Endothelial cell of umbilical vein (primary cell): ENCODE data around the gene NFILZ. TPM values are rescaled to one million over a fixed set of nuclear protein-coding genes. Genes with fewer than 3 reads are reported as not detected.

Source experiments
- BruUV-seq: library from RNA; stranded (reverse); fragments of 400-500 nt; replicated peaks from 2 replicates; lab custom pipeline; 2021; lab: Mats Ljungman, UMichigan
- CTCF ChIA-PET: fragments of 300-600, 350-600 bp; sonication (Branson Sonifier 250); formaldehyde crosslinking; loops from one replicate; lab custom pipeline; 2021; ENCODE audit warnings: antibody characterized with exemption, inconsistent platforms; lab: Charles Lee
- POLR2A ChIA-PET: fragments of 300-600, 350-600 bp; sonication (Branson Sonifier 250); formaldehyde crosslinking; loops from one replicate; lab custom pipeline; 2021; ENCODE audit warnings: antibody characterized with exemption, inconsistent platforms; lab: Charles Lee
- DNase-seq: peaks from one replicate; pipeline ENCODE4 v3.0.0-alpha.2; 2011; ENCODE audit warnings: low read depth, low spot score
- FAIRE-seq: peaks from 2 replicates; lab custom pipeline; 2011; peaks lifted over from hg19 to GRCh38; lab: Jason Lieb, UNC
- H2AFZ ChIP-seq: 2 replicates; pipeline ENCODE4 v1.6.0; 2012; ENCODE audit warnings: low read depth, low read length, control low read depth, inconsistent platforms
- H3K27ac ChIP-seq: 2 replicates; pipeline ENCODE4 v1.5.1; 2011; ENCODE audit warnings: low read depth, mild to moderate bottlenecking, control low read depth, low read length, moderate library complexity; ENCODE audit not compliant: insufficient read depth
- H3K27me3 ChIP-seq, 2 experiments: 2 replicates each; pipeline versions ENCODE4 v1.6.0 to v1.6.1; 2011; ENCODE audit warnings: low read length in 2 of 2, mixed read lengths in 1 of 2; ENCODE audit not compliant: control insufficient read depth in 2 of 2, insufficient read depth in 2 of 2
- H3K36me3 ChIP-seq, 2 experiments: 2 replicates in 1 of 2; 3 replicates in 1 of 2; pipeline ENCODE4 v1.5.1; 2011; ENCODE audit warnings: low read length in 2 of 2, mild to moderate bottlenecking in 1 of 2, moderate library complexity in 1 of 2; ENCODE audit not compliant: control insufficient read depth in 2 of 2, insufficient read depth in 2 of 2; ENCODE audit errors: extremely low read depth in 1 of 2
- H3K4me1 ChIP-seq: 3 replicates; pipeline ENCODE4 v1.5.1; 2011; ENCODE audit warnings: mild to moderate bottlenecking, low read length; ENCODE audit not compliant: control insufficient read depth, insufficient read depth; ENCODE audit errors: extremely low read depth
- H3K4me2 ChIP-seq: 2 replicates; pipeline ENCODE4 v1.6.1; 2011; ENCODE audit warnings: low read length, control low read depth, mixed read lengths; ENCODE audit not compliant: insufficient read depth
- H3K4me3 ChIP-seq, 3 experiments: fragments of 200-600 bp in 1 of 3; sonication (generic), shearing (Covaris generic) in 1 of 3; replicated peaks in 1 of 3; 2 replicates each; pipeline ENCODE4 v1.5.1; 2011 to 2016; ENCODE audit warnings: control low read depth in 3 of 3, low read length in 3 of 3, mild to moderate bottlenecking in 2 of 3, inconsistent platforms in 1 of 3, low read depth in 1 of 3, moderate library complexity in 1 of 3; ENCODE audit not compliant: insufficient read depth in 1 of 3
- H3K79me2 ChIP-seq: 2 replicates; pipeline ENCODE4 v1.6.0; 2012; ENCODE audit warnings: low read length, inconsistent platforms; ENCODE audit not compliant: control insufficient read depth, insufficient read depth
- H3K9ac ChIP-seq: replicated peaks from 2 replicates; pipeline ENCODE3; 2011; ENCODE audit warnings: low read length, control low read depth; ENCODE audit not compliant: insufficient read depth; ENCODE audit errors: extremely low read depth
- H3K9me1 ChIP-seq: replicated peaks from 3 replicates; pipeline ENCODE4 v1.6.0; 2011; ENCODE audit warnings: mild to moderate bottlenecking, low read length; ENCODE audit not compliant: control insufficient read depth, insufficient read depth; ENCODE audit errors: extremely low read depth
- H3K9me3 ChIP-seq: replicated peaks from 2 replicates; pipeline ENCODE4 v1.5.1; 2012; ENCODE audit warnings: low read length, inconsistent platforms; ENCODE audit not compliant: control insufficient read depth, insufficient read depth
- H4K20me1 ChIP-seq: replicated peaks from 2 replicates; pipeline ENCODE3; 2011; ENCODE audit warnings: mild to moderate bottlenecking, low read length; ENCODE audit not compliant: control insufficient read depth, insufficient read depth; ENCODE audit errors: extremely low read depth
- CTCF ChIP-seq, 2 donors: IDR thresholded peaks; 1 replicate in 1 of 2; 2 replicates in 1 of 2; pipeline ENCODE4 v1.5.1; 2011; ENCODE audit warnings: low read length in 2 of 2, mild to moderate bottlenecking in 2 of 2, moderate library complexity in 2 of 2, control low read depth in 1 of 2, inconsistent platforms in 1 of 2, low read depth in 1 of 2; ENCODE audit not compliant: insufficient read depth in 1 of 2; ENCODE audit errors: extremely low read depth in 1 of 2
- EZH2 ChIP-seq: IDR thresholded peaks from 2 replicates; pipeline ENCODE4 v1.6.1; 2012; ENCODE audit warnings: borderline replicate concordance, low read depth, mild to moderate bottlenecking, moderate library complexity, low read length, inconsistent platforms; ENCODE audit not compliant: severe bottlenecking
- FOS ChIP-seq: IDR thresholded peaks from 2 replicates; pipeline ENCODE4 v1.6.1; 2011; ENCODE audit warnings: mild to moderate bottlenecking, low read length, moderate library complexity, borderline replicate concordance; ENCODE audit not compliant: insufficient read depth
- GATA2 ChIP-seq: IDR thresholded peaks from 2 replicates; pipeline ENCODE4 v1.7.0; 2011; ENCODE audit warnings: low read depth, mild to moderate bottlenecking, moderate library complexity, mixed read lengths, low read length; ENCODE audit not compliant: insufficient read length, insufficient read depth
- JUN ChIP-seq: IDR thresholded peaks from 2 replicates; pipeline ENCODE4 v1.6.1; 2011; ENCODE audit warnings: borderline replicate concordance, low read depth; ENCODE audit not compliant: insufficient read length, insufficient read depth
- MYC ChIP-seq: IDR thresholded peaks from one replicate; pipeline ENCODE4 v1.6.1; 2011; ENCODE audit warnings: mild to moderate bottlenecking, low read depth, low read length
- POLR2A ChIP-seq: IDR thresholded peaks from 2 replicates; pipeline ENCODE4 v1.6.1; 2012; ENCODE audit warnings: low read depth, mild to moderate bottlenecking, control low read depth, low read length
- POLR2AphosphoS5 ChIP-seq: IDR thresholded peaks from 2 replicates; pipeline ENCODE4 v1.6.1; 2012; ENCODE audit warnings: low read depth, mild to moderate bottlenecking, control low read depth, low read length, moderate library complexity; ENCODE audit not compliant: insufficient read depth
- dilution Hi-C: fragments of 300-500 bp; cut with MboI; formaldehyde crosslinking; loops from one replicate; pipeline ENCODE4 v1.15.0; 2019; ENCODE audit warnings: low sequenced_read_pairs; ENCODE audit not compliant: extremely low pct_ligation_motif_present
- intact Hi-C: fragments of 100-400 bp; cut with micrococcal nuclease; formaldehyde crosslinking; loops from one replicate; pipeline ENCODE4 v1.10.0; 2022
- polyA plus RNA-seq, 4 experiments: library from polyadenylated mRNA; depleted of rRNA in 3 of 4; stranded (reverse) in 3 of 4; unstranded in 1 of 4; fragments of >200 nt; gene quantifications; 2 replicates each; pipeline versions ENCODE4 v1.2.1 to v1.2.3, GENCODE V29; 2011 to 2012; ENCODE audit warnings: missing spikeins in 1 of 4
- total RNA-seq: library from RNA; stranded (reverse); gene quantifications from 2 replicates; pipeline ENCODE4 v1.2.3, GENCODE V29; 2021
- TF ChIP-seq, protein P1 (sequence below): IDR thresholded peaks from 2 replicates; pipeline ENCODE4 v1.6.1; 2011; ENCODE audit not compliant: insufficient read depth, insufficient read length

The NFILZ gene
- total and polyA plus RNA-seq, 2 donors (not counting 3 experiments of a cell fraction or from before 2014, with no cell fraction given): not detected

GRCh38 chr19:8605514-8605913 lies 24.9 kb upstream of the NFILZ start:
- Histone ChIP-seq H3K4me2 (no peak overlapping the region), H3K9me3 (no peaks in the 10 kb centered on the region), H4K20me1 (no peaks in the 10 kb centered on the region), H3K27me3 (no peaks in the 10 kb centered on the region), H3K9me1 (no peaks in the 10 kb centered on the region), H3K9ac (no peak overlapping the region), H3K4me1 (peaks cover 9% of the 10 kb centered on the region), H3K27ac (no peak overlapping the region), H2AFZ (no peak overlapping the region), H3K4me3 (no peak overlapping the region), H3K36me3 (no peaks in the 10 kb centered on the region), H3K79me2 (no peaks in the 10 kb centered on the region)
- TF ChIP-seq POLR2A: no peak
- TF ChIP-seq JUN: no peak
- TF ChIP-seq POLR2AphosphoS5: no peak
- no peak for TF ChIP-seq GATA2
- TF ChIP-seq, protein P1, sequence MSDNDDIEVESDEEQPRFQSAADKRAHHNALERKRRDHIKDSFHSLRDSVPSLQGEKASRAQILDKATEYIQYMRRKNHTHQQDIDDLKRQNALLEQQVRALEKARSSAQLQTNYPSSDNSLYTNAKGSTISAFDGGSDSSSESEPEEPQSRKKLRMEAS: no peak
- no peak for TF ChIP-seq FOS
- no peak for TF ChIP-seq CTCF (IDR thresholded peaks at IDR 0.05; ENCODE audit: extremely low read depth in 1 of 2, insufficient read depth in 1 of 2, low read depth in 1 of 2, low read length in 2 of 2)
- TF ChIP-seq EZH2: no peak
- no peak for TF ChIP-seq MYC
- POLR2A ChIA-PET: no interaction called here
- CTCF ChIA-PET: interaction anchor here (1.7 kb wide), 1 partner anchor 11 kb away, joined by 8 read pairs; no protein-coding TSS in a partner anchor
- intact Hi-C loops: no loop called here
- BruUV-seq: no TSS peak
- dilution Hi-C loops: no loop called here
- no peak for FAIRE-seq
- DNase-seq: no peak
